GM04504 (cell line): Measurements from ENCODE around the gene CLDN7.
A peak's percentile ranks its signal among the peaks of the same experiment; 100 is the strongest.

Experiments used
- DNase-seq: peaks from one replicate; pipeline ENCODE4 v3.0.0-alpha.2; 2012; ENCODE audit warnings: low read depth

The CLDN7 gene, protein sequence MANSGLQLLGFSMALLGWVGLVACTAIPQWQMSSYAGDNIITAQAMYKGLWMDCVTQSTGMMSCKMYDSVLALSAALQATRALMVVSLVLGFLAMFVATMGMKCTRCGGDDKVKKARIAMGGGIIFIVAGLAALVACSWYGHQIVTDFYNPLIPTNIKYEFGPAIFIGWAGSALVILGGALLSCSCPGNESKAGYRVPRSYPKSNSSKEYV

DNA sequence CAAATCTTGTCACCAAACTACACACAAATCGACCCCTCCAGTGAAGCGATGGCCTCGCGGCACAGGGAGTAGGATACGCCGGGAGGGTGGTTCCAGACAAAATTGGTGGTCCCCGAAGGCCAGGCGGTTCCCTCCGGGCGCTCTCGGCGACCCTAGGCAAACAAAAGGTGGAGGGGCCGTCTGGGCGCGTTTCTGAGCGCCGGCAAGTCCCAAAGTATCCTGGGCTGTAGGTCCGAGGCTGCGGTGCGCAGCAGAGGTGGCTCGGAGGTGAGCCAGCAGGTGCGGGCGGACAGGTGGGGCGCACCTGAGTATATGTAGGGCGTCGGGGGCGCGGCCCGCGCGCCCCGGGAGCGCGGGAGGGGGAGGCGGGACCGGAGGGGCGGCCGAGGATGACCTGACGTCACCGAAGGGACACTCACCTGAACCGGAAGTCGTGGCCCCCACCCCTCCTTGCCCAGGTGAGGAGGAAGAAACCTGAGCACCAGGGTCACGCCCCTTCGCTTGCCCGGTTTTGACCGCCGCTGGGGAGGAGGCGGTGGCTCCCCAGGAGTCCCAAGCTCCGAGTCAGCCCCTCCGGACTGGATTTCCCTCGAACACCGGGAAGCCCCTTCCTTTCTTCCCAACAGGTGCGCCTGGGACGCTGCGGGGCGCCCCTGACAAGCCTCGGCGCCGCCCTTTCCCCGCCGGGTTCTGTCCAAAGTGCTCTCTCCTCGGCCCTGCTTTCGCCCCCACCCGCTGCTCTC, at the start of gene CLDN7:
CLDN7 (minus strand) TSS at position 287 of the 743 bp plus-strand sequence. CDS start 435 bp downstream, outside the sequence.
- DNase-seq = no peak

- no peak for DNase-seq
Measured at GRCh38 chr17:7311110-7311705, 48.9 kb upstream of the CLDN7 start.

DNA sequence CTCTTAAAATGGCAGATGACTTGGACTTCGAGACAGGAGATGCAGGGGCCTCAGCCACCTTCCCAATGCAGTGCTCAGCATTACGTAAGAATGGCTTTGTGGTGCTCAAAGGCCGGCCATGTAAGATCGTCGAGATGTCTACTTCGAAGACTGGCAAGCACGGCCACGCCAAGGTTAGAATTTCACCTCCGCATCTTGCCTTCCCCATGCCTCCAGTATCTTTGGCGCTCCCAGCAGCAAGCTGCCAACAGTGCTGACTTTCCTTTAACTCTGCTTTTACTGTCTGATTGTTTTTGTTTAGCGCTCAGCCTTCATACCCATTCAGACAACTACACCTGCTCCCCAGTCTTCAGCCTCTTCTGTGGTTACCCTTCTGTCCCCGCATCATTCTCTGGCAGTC, 47.4 kb upstream of the CLDN7 start:
- DNase-seq = no peak

GRCh38 chr17:7308625-7309433, 46.6 kb upstream of the CLDN7 start:
- peak; percentile 62 for DNase-seq

DNA sequence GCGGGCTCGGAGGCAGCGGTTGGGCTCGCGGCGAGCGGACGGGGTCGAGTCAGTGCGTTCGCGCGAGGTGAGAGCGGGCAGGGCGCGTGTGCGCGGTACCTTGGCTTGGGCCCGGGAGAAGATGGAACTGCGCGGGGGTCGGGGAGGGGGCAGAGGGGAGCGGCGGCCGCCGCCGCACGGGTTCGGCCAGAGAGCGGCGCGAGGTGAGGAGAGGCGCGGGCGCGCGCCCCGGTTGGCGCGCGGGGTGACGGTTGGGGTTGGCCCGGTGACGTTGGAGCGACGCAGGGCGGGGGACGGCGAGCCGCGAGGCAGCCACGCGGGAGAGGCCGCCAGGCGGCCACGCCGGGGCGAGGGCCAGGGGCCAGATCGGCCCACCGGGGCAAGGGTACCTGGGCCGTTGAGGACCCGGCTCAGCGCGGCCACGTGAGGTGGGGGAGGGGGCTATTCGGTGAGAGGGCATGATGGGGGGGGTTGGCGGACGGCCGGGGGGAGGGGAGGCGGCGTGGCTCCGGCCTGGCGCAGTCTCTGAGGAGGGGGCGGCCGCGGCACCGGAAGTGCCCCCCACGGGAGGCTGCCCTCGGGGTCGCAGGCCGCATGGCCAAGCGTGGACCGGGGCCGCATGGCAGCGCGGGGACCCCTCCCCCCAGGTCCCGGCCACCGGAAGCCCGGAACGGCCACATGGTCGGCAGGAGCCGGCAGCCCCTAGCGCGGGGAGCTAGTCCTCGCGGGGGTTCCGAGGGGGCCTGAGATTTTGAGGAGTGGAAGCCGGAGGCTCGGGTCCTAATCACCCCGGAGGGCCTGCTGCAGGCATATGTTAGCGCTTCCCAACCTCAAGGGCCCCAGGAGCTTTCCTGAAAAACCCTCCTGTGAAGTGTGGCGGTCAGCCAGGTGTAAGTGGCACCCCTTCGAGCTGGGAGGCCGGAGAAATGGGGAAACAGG, 45.7 kb upstream of the CLDN7 start:
- DNase-seq = no peak

DNA sequence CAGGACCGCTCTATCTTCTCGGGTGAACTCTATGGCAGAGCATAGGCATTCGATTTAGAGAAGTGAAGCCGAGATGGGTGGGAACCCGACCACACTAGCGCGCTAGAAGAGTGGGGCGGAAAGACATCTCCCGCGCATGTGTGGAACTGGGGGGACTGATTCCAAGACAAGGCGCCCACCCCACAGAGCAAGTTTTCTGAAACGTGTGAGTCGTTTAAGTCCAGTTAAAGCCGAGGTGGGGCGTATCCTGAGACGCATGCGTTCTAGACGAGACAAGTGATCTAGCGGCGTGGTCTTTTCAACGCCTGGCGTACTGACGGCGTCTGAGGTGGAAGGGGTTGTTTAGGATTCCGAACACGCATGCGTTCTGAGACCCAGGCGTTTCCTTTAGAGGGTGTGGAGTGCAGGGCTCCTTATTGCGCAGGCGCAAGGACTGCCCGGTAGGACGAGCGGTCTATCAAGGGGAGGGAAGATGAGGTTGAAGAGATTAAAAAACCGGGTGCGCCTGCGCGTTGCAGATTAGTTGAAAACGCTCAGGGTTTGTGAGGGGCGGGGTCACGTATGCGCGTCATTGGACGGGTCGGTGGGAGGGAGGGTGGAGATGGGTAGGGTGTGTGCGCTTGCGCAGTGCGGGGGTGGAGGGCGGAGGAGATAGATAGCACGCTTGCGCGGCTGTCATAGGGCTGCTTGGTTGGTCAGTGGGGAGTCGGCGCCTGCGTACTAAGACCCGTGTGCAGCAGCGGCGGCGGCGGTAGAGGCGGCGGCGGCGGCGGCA, 44.8 kb upstream of the CLDN7 start, which contains the start of gene EIF5A:
EIF5A (plus strand) TSS at position 718 of the 775 bp plus-strand sequence. CDS start 2,008 bp downstream, outside the sequence.
- DNase-seq = peak; percentile 100

- DNase-seq = no peak
Measured at GRCh38 chr17:7304179-7304578, 41.9 kb upstream of the CLDN7 start.

- DNase-seq = peak; percentile 49
Measured at GRCh38 chr17:7296189-7296861, 34.0 kb upstream of the CLDN7 start.

GRCh38 chr17:7295230-7296180, 33.2 kb upstream of the CLDN7 start:
- DNase-seq = no peak

DNA sequence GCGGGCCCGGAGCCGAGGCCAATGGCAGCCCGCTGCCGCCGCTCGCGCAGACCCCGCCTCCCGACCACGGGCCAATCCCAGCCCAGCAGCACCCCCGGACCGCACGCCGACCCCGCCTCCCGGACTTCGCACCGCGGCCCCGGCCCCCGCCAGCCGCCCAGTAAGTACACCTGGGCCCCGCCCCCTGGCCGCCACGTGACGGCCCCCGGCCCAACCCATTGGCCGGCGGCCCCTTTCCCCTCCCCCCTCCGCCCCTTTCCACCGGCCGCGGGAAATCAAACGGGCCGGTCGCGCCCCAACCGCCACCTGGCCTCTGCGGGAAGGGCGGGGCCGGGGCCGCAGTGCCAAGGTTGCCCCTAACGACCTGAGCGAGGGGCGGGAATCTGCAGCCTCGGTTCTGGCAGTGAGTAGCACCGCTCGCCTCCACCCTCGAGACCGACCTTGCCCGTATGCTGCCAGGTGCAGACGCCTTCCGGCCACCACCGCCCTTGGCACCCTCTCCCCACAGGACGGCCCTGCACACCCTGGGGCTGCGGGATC, 32.4 kb upstream of the CLDN7 start, which contains the start of gene YBX2:
YBX2 (minus strand) TSS at position 26 of the 540 bp plus-strand sequence. CDS start 139 bp downstream, outside the sequence.
- DNase-seq = no peak

- no peak for DNase-seq
Measured at GRCh38 chr17:7293816-7294613, 31.7 kb upstream of the CLDN7 start.

- DNase-seq = no peak
Measured at GRCh38 chr17:7293159-7293558, 30.9 kb upstream of the CLDN7 start.

DNA sequence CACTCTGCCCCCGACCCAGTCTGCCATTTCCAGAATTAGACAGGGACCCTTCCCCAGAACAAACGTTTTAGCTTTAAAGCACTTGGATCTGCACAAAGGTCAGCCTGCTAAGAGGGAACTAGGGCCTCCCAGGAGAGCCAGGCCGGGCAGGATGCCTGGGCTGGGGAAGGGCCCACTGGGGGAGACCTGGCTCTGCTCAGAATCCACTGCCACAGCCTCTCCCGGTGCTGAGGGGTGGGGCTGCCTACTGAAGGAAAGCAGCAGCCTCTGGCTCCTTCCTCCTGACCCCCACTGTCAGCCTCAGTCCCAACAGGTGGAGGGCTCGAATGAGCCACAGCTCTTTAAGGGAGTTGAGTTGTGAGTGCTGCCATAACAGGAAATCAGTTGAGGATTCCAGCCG, 30.5 kb upstream of the CLDN7 start:
- no peak for DNase-seq

DNA sequence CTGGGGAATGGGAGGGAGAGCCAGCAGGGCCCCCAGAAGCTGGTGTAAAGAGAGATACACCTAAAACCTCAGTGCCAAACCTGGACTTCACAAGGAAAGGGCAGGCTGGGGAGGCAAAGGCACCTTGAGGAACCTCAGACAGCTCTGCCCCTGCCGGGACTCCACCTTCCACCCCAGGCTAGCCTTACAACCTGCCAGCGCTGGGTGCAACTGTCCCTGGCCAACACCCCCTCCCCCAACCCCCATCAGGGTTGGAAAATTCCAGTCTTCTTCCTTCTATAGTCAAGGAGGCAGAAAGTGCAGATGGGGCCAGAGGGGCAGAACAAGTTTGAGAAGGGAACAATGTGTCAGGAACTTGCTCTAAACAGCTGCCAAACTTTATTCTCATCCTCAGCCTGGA, 29.9 kb upstream of the CLDN7 start:
- no peak for DNase-seq

DNA sequence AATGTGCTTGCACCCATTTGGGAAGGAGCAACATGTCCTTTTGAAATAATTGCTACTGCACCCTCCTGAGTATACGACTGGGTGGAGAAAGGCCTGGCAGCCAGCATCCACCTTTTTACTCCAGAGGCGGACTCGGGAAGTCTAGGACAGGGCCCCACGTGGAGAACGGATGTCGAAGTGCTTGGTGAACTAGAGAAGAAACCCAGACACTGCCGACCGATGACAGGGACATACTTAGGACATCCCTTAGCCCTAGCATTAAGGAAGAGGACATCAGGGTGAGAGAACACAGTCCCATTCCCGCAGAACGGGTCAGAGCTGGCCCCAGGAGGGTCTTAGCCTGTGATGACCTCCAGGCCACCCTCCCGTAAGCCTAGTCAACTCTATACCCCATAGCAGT, 28.4 kb upstream of the CLDN7 start:
- no peak for DNase-seq

- no peak for DNase-seq
Measured at GRCh38 chr17:7290166-7290565, 27.9 kb upstream of the CLDN7 start.

GRCh38 chr17:7289256-7290032, 27.2 kb upstream of the CLDN7 start:
- no peak for DNase-seq
